ENCODE data around the gene DCPS.
"Not testable (repeated sequence)": the region's sequence is repeated elsewhere in the genome, so short reads cannot be mapped to it uniquely, and the experiment has no call there.

Gene DCPS

GRCh38 chr11:126361400-126361799 is 57.5 kb downstream of the DCPS start:
- H3K4me3 ChIP-seq (ENCODE audit: low read length): no peak overlapping the region
- no peak for TF ChIP-seq CTCF (conservative IDR thresholded peaks at IDR 0.05; ENCODE audit: low read depth, low read length)
- DNase-seq (ENCODE audit: low read depth): no peak

- peak; percentile 16 for TF ChIP-seq CTCF (conservative IDR thresholded peaks at IDR 0.05; ENCODE audit: low read depth, low read length)
- DNase-seq (ENCODE audit: low read depth): no peak
- H3K4me3 ChIP-seq (ENCODE audit: low read length): no peak overlapping the region
Observed at GRCh38 chr11:126362879-126363655, 59.2 kb downstream of the DCPS start.

- TF ChIP-seq CTCF (conservative IDR thresholded peaks at IDR 0.05; ENCODE audit: low read depth, low read length): no peak
- no peak overlapping the region for H3K4me3 ChIP-seq (ENCODE audit: low read length)
- DNase-seq (ENCODE audit: low read depth): no peak
Observed at GRCh38 chr11:126363706-126364248, 59.9 kb downstream of the DCPS start.

- not testable (repeated sequence) for DNase-seq (ENCODE audit: low read depth); H3K4me3 ChIP-seq (ENCODE audit: low read length)
Observed at GRCh38 chr11:126364735-126365134, 60.9 kb downstream of the DCPS start.

GRCh38 chr11:126365508-126365907 is 61.6 kb downstream of the DCPS start:
- not testable (repeated sequence) for H3K4me3 ChIP-seq (ENCODE audit: low read length)

GRCh38 chr11:126366064-126366822 is 62.4 kb downstream of the DCPS start:
- no peak overlapping the region for H3K4me3 ChIP-seq (ENCODE audit: low read length)
- no peak for DNase-seq (ENCODE audit: low read depth)
- no peak for TF ChIP-seq CTCF (conservative IDR thresholded peaks at IDR 0.05; ENCODE audit: low read depth, low read length)

More at GRCh38 chr11:126365508-126365907, 61.6 kb downstream of the DCPS start:
- DNase-seq (ENCODE audit: low read depth): not testable (repeated sequence)

- H3K4me3 ChIP-seq (ENCODE audit: low read length); DNase-seq (ENCODE audit: low read depth): not testable (repeated sequence)
- TF ChIP-seq CTCF (conservative IDR thresholded peaks at IDR 0.05; ENCODE audit: low read depth, low read length): peak; percentile 33
Observed at GRCh38 chr11:126366823-126367654, 63.2 kb downstream of the DCPS start.

- H3K4me3 ChIP-seq (ENCODE audit: low read length); DNase-seq (ENCODE audit: low read depth): not testable (repeated sequence)
Observed at GRCh38 chr11:126367806-126368205, 63.9 kb downstream of the DCPS start.

- not testable (repeated sequence) for H3K4me3 ChIP-seq (ENCODE audit: low read length); DNase-seq (ENCODE audit: low read depth)
Observed at GRCh38 chr11:126368336-126369119, 64.7 kb downstream of the DCPS start.

All from retinal pigment epithelial cell (primary cell).